GM18498 (cell line): ENCODE measurements around the gene MIF.
A peak's percentile ranks its signal among the peaks of the same experiment; 100 is the strongest.
"Not testable (repeated sequence)": the region's sequence is repeated elsewhere in the genome, so short reads cannot be mapped to it uniquely, and the experiment has no call there.

Source experiments
- ATAC-seq: cut with Tn5 transposase; IDR thresholded peaks from one replicate; pipeline ENCODE4 v1.9.1; 2021; ENCODE audit warnings: mild to moderate bottlenecking, moderate library complexity; ENCODE audit not compliant: unreplicated experiment

The MIF gene

GRCh38 chr22:23900227-23900626 lies 6.0 kb downstream of the MIF start:
- not testable (repeated sequence) for ATAC-seq

- ATAC-seq, result no peak
Measured at GRCh38 chr22:23901600-23901999, 7.4 kb downstream of the MIF start.

GRCh38 chr22:23903328-23903971 lies 9.3 kb downstream of the MIF start:
- ATAC-seq, result no peak

- no peak for ATAC-seq
Measured at GRCh38 chr22:23904573-23905254, 10.5 kb downstream of the MIF start.

- no peak for ATAC-seq
Measured at GRCh38 chr22:23906641-23907040, 12.5 kb downstream of the MIF start.

GRCh38 chr22:23907423-23907822 lies 13.2 kb downstream of the MIF start:
- ATAC-seq, result not testable (repeated sequence)

GRCh38 chr22:23908587-23909205 lies 14.5 kb downstream of the MIF start:
- ATAC-seq, result no peak

GRCh38 chr22:23909296-23909898 lies 15.2 kb downstream of the MIF start:
- ATAC-seq, result no peak

- ATAC-seq, result no peak
Measured at GRCh38 chr22:23910496-23911190, 16.5 kb downstream of the MIF start.

- no peak for ATAC-seq
Measured at GRCh38 chr22:23911318-23911980, 17.3 kb downstream of the MIF start.

GRCh38 chr22:23912293-23912903 lies 18.2 kb downstream of the MIF start:
- no peak for ATAC-seq

GRCh38 chr22:23913306-23913660 lies 19.1 kb downstream of the MIF start:
- ATAC-seq, result peak; percentile 10

GRCh38 chr22:23913661-23914353 lies 19.6 kb downstream of the MIF start:
- peak; percentile 96 for ATAC-seq

GRCh38 chr22:23915290-23915689 lies 21.1 kb downstream of the MIF start:
- no peak for ATAC-seq

- not testable (repeated sequence) for ATAC-seq
Measured at GRCh38 chr22:23920267-23920611, 26.1 kb downstream of the MIF start.

GRCh38 chr22:23921586-23922201 lies 27.5 kb downstream of the MIF start:
- not testable (repeated sequence) for ATAC-seq

GRCh38 chr22:23922921-23923320 lies 28.7 kb downstream of the MIF start:
- ATAC-seq, result no peak

- no peak for ATAC-seq
Measured at GRCh38 chr22:23925020-23925606, 30.9 kb downstream of the MIF start.

GRCh38 chr22:23926561-23926960 lies 32.4 kb downstream of the MIF start:
- ATAC-seq, result no peak
